C4-2B (cell line): ENCODE measurements around the gene MYADML2.
A peak's percentile ranks its signal among the peaks of the same experiment; 100 is the strongest.

Experiments used
- H3K27ac ChIP-seq: fragments of 450-650 bp; 2 replicates; pipeline ENCODE4 v1.5.1; 2017
- ZFX ChIP-seq: fragments of 450-650 bp; IDR thresholded peaks from 2 replicates; pipeline ENCODE4 v1.6.1; 2017
- TF ChIP-seq, protein P1 (sequence below): fragments of 450-650 bp; conservative IDR thresholded peaks from 2 replicates; pipeline ENCODE4 v1.5.1; 2017; ENCODE audit warnings: mild to moderate bottlenecking

Gene MYADML2

DNA sequence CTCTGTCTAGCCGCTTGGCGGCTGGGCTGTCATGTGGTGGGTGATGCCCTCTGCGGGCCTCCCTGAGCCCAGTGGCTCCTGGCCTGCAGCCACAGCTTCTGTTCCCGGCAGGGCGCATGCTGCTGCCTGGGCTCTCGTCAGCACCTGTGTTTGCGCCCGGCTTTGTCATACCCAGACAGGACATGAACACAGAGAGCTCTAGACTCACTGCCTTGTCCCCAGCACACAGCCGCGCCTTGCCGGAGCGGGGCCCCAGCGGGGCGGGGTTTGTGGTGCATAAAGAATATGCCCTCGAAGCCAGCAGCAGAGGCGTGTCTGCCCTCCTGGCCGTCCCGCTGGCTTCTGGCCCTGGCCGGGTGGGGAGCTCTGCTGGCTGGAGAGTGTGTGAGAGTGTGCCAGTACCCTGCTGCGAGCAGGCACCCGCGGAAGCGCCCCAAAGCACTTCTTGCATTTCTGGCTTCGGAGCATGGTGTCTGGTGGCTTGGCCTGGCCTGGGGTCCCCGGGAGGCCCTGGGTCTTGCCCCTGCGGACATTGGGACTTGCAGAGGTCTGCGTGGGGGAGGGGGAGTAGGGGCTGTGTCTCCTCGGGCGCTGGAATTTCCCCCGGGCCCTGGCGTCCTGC, 44.8 kb upstream of the MYADML2 start:
- peak overlapping the region; percentile 76 for H3K27ac ChIP-seq

GRCh38 chr17:81990836-81991683, 44.0 kb upstream of the MYADML2 start:
- H3K27ac ChIP-seq: peak overlapping the region; percentile 76

More for the DNA sequence above, 44.8 kb upstream of the MYADML2 start:
- no peak for TF ChIP-seq ZFX
- TF ChIP-seq, protein P1, sequence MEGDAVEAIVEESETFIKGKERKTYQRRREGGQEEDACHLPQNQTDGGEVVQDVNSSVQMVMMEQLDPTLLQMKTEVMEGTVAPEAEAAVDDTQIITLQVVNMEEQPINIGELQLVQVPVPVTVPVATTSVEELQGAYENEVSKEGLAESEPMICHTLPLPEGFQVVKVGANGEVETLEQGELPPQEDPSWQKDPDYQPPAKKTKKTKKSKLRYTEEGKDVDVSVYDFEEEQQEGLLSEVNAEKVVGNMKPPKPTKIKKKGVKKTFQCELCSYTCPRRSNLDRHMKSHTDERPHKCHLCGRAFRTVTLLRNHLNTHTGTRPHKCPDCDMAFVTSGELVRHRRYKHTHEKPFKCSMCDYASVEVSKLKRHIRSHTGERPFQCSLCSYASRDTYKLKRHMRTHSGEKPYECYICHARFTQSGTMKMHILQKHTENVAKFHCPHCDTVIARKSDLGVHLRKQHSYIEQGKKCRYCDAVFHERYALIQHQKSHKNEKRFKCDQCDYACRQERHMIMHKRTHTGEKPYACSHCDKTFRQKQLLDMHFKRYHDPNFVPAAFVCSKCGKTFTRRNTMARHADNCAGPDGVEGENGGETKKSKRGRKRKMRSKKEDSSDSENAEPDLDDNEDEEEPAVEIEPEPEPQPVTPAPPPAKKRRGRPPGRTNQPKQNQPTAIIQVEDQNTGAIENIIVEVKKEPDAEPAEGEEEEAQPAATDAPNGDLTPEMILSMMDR: no peak

GRCh38 chr17:81987161-81987770, 40.2 kb upstream of the MYADML2 start:
- TF ChIP-seq ZFX: no peak
- TF ChIP-seq, protein P1: no peak
- H3K27ac ChIP-seq: no peak overlapping the region

More at GRCh38 chr17:81990836-81991683, 44.0 kb upstream of the MYADML2 start:
- no peak for TF ChIP-seq ZFX
- TF ChIP-seq, protein P1: no peak

DNA sequence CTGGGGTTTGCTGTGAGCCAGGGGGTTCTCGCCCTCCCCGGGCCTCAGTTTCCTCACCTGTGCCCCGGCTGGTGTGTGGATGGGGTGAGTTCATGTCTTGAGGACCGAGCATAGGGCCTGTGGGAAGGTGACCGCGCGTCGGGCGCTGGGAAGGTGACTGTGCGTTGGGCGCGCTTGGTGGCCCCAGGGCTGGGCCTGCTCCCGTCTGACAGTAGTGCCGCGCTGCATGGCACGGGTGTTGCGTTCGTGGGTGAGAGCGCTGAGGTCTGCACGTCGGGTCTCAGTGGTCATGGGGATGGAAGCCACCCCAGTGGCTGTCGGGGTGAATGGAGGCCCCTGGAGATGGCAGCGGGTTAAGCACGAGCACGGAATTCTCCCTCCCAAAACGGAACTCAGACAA, 39.6 kb upstream of the MYADML2 start:
- H3K27ac ChIP-seq: no peak overlapping the region
- TF ChIP-seq ZFX: no peak
- TF ChIP-seq, protein P1: no peak

- TF ChIP-seq, protein P1: no peak
- TF ChIP-seq ZFX: no peak
- no peak overlapping the region for H3K27ac ChIP-seq
Observed at GRCh38 chr17:81984773-81985410, 37.9 kb upstream of the MYADML2 start.

- H3K27ac ChIP-seq: no peak overlapping the region
- TF ChIP-seq, protein P1: no peak
- no peak for TF ChIP-seq ZFX
Observed at GRCh38 chr17:81983639-81984373, 36.8 kb upstream of the MYADML2 start.
